Liver (tissue), 9 donors: ENCODE results near the gene COBL. TPM values are rescaled to one million over a fixed set of nuclear protein-coding genes. Genes with fewer than 3 reads are reported as not detected.

Source experiments
- DNase-seq: peaks from one replicate; pipeline ENCODE4 v3.0.0-alpha.2; 2017; ENCODE audit warnings: low spot score
- H3K27ac ChIP-seq, 2 donors: one replicate each; pipeline ENCODE4 v1.7.0; 2013; ENCODE audit warnings: inconsistent platforms in 2 of 2, low read length in 2 of 2, control low read depth in 1 of 2, low read depth in 1 of 2, mild to moderate bottlenecking in 1 of 2
- H3K27me3 ChIP-seq, 4 donors: one replicate each; pipeline versions ENCODE4 v1.6.1 to v1.7.0; 2013; ENCODE audit warnings: low read length in 3 of 4, inconsistent platforms in 1 of 4, mild to moderate bottlenecking in 1 of 4, moderate library complexity in 1 of 4; ENCODE audit not compliant: control insufficient read depth in 4 of 4, insufficient read depth in 4 of 4
- H3K36me3 ChIP-seq, 4 donors: one replicate each; pipeline versions ENCODE4 v1.6.1 to v1.7.0; 2013; ENCODE audit warnings: low read length in 3 of 4, mild to moderate bottlenecking in 3 of 4, low read depth in 1 of 4, moderate library complexity in 1 of 4; ENCODE audit not compliant: control insufficient read depth in 4 of 4, insufficient read depth in 3 of 4
- H3K4me1 ChIP-seq, 4 donors: one replicate each; pipeline versions ENCODE4 v1.6.1 to v1.7.0; 2013; ENCODE audit warnings: low read length in 3 of 4, mild to moderate bottlenecking in 3 of 4, moderate library complexity in 1 of 4; ENCODE audit not compliant: control insufficient read depth in 4 of 4, insufficient read depth in 4 of 4
- H3K4me3 ChIP-seq, 3 donors: one replicate each; pipeline versions ENCODE4 v1.6.1 to v1.7.0; 2013; ENCODE audit warnings: low read length in 3 of 3, control low read depth in 1 of 3, low read depth in 1 of 3, mild to moderate bottlenecking in 1 of 3
- H3K9ac ChIP-seq, 2 donors: one replicate each; pipeline ENCODE4 v1.7.0; 2013; ENCODE audit warnings: low read length in 2 of 2, mild to moderate bottlenecking in 2 of 2, moderate library complexity in 2 of 2, control low read depth in 1 of 2, low read depth in 1 of 2
- H3K9me3 ChIP-seq, 4 donors: one replicate each; pipeline versions ENCODE4 v1.6.1 to v1.7.0; 2013; ENCODE audit warnings: low read length in 3 of 4; ENCODE audit not compliant: control insufficient read depth in 4 of 4
- CTCF ChIP-seq: fragments of 150-350 bp; IDR thresholded peaks from 2 replicates; pipeline ENCODE4 v1.5.1; 2017; ENCODE audit warnings: improper control_type of control experiment, low read depth, low read length; ENCODE audit not compliant: missing input control
- EGR1 ChIP-seq, 2 donors: IDR thresholded peaks; 2 replicates each; pipeline ENCODE4 v1.6.1; 2016 to 2018; ENCODE audit warnings: antibody characterized with exemption in 2 of 2, low read depth in 2 of 2
- FOXA1 ChIP-seq: IDR thresholded peaks from 2 replicates; pipeline ENCODE4 v1.6.1; 2016; ENCODE audit warnings: antibody characterized with exemption
- FOXA2 ChIP-seq: IDR thresholded peaks from 2 replicates; pipeline ENCODE4 v1.6.1; 2016; ENCODE audit warnings: antibody characterized with exemption
- GABPA ChIP-seq, 2 donors: IDR thresholded peaks in 1 of 2; conservative IDR thresholded peaks in 1 of 2; 2 replicates each; pipeline ENCODE4 v1.6.1; 2016; ENCODE audit warnings: antibody characterized with exemption in 2 of 2, mild to moderate bottlenecking in 1 of 2, moderate library complexity in 1 of 2
- HNF4A ChIP-seq, 2 donors: conservative IDR thresholded peaks; 2 replicates each; pipeline ENCODE4 v1.6.1; 2016; ENCODE audit warnings: antibody characterized with exemption in 2 of 2, mild to moderate bottlenecking in 2 of 2
- HNF4G ChIP-seq: IDR thresholded peaks from 2 replicates; pipeline ENCODE4 v1.6.1; 2016; ENCODE audit warnings: antibody characterized with exemption
- JUND ChIP-seq, 2 donors: IDR thresholded peaks; 2 replicates each; pipeline ENCODE4 v1.6.1; 2016; ENCODE audit warnings: antibody characterized with exemption in 2 of 2
- RXRA ChIP-seq, 2 donors: IDR thresholded peaks; 2 replicates each; pipeline ENCODE4 v1.6.1; 2017 to 2018; ENCODE audit warnings: antibody characterized with exemption in 2 of 2, mild to moderate bottlenecking in 1 of 2
- SP1 ChIP-seq: IDR thresholded peaks from 2 replicates; pipeline ENCODE4 v1.6.1; 2018; ENCODE audit warnings: antibody characterized with exemption, mild to moderate bottlenecking
- YY1 ChIP-seq: IDR thresholded peaks from 2 replicates; pipeline ENCODE4 v1.6.1; 2016; ENCODE audit warnings: antibody characterized with exemption, mild to moderate bottlenecking
- ZBTB33 ChIP-seq: IDR thresholded peaks from 2 replicates; pipeline ENCODE4 v1.6.1; 2016; ENCODE audit warnings: antibody characterized with exemption
- whole genome bisulfite sequencing: extraction: QIAGEN DNeasy Blood & Tissue Kit; methylation state at CpG from one replicate; pipeline ENCODE4 v1.1.7; 2013; 5-methylcytosine and 5-hydroxymethylcytosine counted together
- polyA plus RNA-seq, 2 donors: library from polyadenylated mRNA; stranded (reverse) in 1 of 2; unstranded in 1 of 2; fragments of 200-250 nt in 1 of 2; fragments of >200 nt in 1 of 2; fragmentation: Nextera tagmentation in 1 of 2; extraction: Ambion mirVana in 1 of 2; gene quantifications; one replicate each; pipeline versions ENCODE4 v1.2.1 to v1.2.3, GENCODE V29; 2013 to 2015
- total RNA-seq, 2 donors: library from RNA; depleted of rRNA; stranded (reverse); fragments of >200 nt; gene quantifications; one replicate each; pipeline ENCODE4 v1.2.3, GENCODE V29; 2014
- TF ChIP-seq, protein P1 (sequence below): IDR thresholded peaks from 2 replicates; pipeline ENCODE4 v1.6.1; 2016; ENCODE audit warnings: antibody characterized with exemption
- TF ChIP-seq, protein P2 (sequence below): IDR thresholded peaks from 2 replicates; pipeline ENCODE4 v1.6.1; 2016; ENCODE audit warnings: antibody characterized with exemption, mild to moderate bottlenecking
- donor health status: healthy.
- donor health status: healthy.
- donor health status: healthy.
- donor health status: healthy.
- donor health status: healthy.

COBL gene
- total and polyA plus RNA-seq, 4 donors, result 5.8 to 18.7 (median 10.7) TPM

DNA sequence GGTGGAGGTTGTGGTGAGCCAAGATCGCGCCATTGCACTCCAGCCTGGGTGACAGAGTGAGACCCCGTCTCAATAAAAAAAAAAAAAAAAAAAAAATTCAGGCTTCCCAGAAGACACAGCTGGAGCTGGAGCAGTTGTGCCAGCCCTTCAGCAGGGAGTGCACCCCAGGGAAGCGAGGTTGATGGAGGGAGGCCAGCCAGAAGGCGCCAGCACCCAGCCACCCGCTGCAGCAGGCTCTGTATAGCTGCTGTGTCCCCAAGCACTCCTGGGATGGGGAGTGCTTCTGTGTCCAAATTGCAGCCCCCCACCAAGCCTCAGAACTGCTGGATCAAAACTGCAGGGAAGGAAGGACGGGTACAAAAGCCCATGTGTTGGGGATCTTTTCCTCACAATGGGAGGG is 47.8 kb downstream of the COBL start:
- 93% methylated on average over 7 of the region's 7 CpGs for WGBS

GRCh38 chr7:51267169-51267568 is 49.4 kb downstream of the COBL start:
- no peak for TF ChIP-seq ZBTB33
- TF ChIP-seq, protein P1, sequence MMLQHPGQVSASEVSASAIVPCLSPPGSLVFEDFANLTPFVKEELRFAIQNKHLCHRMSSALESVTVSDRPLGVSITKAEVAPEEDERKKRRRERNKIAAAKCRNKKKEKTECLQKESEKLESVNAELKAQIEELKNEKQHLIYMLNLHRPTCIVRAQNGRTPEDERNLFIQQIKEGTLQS, result no peak
- TF ChIP-seq RXRA (IDR thresholded peaks at IDR 0.05), result no peak
- no peak for TF ChIP-seq YY1
- TF ChIP-seq FOXA1, result no peak
- no peak for TF ChIP-seq JUND (IDR thresholded peaks at IDR 0.05)
- TF ChIP-seq HNF4G, result no peak
- no peak for TF ChIP-seq GABPA (IDR thresholded peaks at IDR 0.05 in 1 of 2, conservative IDR thresholded peaks at IDR 0.05 in 1 of 2)
- TF ChIP-seq CTCF, result no peak
- TF ChIP-seq FOXA2, result no peak
- TF ChIP-seq, protein P2, sequence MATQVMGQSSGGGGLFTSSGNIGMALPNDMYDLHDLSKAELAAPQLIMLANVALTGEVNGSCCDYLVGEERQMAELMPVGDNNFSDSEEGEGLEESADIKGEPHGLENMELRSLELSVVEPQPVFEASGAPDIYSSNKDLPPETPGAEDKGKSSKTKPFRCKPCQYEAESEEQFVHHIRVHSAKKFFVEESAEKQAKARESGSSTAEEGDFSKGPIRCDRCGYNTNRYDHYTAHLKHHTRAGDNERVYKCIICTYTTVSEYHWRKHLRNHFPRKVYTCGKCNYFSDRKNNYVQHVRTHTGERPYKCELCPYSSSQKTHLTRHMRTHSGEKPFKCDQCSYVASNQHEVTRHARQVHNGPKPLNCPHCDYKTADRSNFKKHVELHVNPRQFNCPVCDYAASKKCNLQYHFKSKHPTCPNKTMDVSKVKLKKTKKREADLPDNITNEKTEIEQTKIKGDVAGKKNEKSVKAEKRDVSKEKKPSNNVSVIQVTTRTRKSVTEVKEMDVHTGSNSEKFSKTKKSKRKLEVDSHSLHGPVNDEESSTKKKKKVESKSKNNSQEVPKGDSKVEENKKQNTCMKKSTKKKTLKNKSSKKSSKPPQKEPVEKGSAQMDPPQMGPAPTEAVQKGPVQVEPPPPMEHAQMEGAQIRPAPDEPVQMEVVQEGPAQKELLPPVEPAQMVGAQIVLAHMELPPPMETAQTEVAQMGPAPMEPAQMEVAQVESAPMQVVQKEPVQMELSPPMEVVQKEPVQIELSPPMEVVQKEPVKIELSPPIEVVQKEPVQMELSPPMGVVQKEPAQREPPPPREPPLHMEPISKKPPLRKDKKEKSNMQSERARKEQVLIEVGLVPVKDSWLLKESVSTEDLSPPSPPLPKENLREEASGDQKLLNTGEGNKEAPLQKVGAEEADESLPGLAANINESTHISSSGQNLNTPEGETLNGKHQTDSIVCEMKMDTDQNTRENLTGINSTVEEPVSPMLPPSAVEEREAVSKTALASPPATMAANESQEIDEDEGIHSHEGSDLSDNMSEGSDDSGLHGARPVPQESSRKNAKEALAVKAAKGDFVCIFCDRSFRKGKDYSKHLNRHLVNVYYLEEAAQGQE, result no peak
- TF ChIP-seq HNF4A (conservative IDR thresholded peaks at IDR 0.05), result no peak
- TF ChIP-seq SP1, result no peak
- no peak for TF ChIP-seq EGR1 (IDR thresholded peaks at IDR 0.05; ENCODE audit: low read depth in 2 of 2)
- WGBS, result 88% methylated on average over 2 of the region's 2 CpGs

More for the DNA sequence above, 47.8 kb downstream of the COBL start:
- H3K36me3 ChIP-seq, result no peaks in the 10 kb centered on the region
- H3K9me3 ChIP-seq, result no peaks in the 10 kb centered on the region
- peaks cover 5 to 32% (median 24%) of the 10 kb centered on the region in 4 donors for H3K4me1 ChIP-seq
- H3K27me3 ChIP-seq, result no peaks in the 10 kb centered on the region
- H3K9ac ChIP-seq, result no peak overlapping the region
- TF ChIP-seq, protein P1, result no peak
- no peak overlapping the region for H3K4me3 ChIP-seq
- no peak overlapping the region for H3K27ac ChIP-seq
- DNase-seq, result no peak

More at GRCh38 chr7:51267169-51267568, 49.4 kb downstream of the COBL start:
- no peaks in the 10 kb centered on the region for H3K27me3 ChIP-seq
- H3K9me3 ChIP-seq, result no peaks in the 10 kb centered on the region
- DNase-seq, result no peak
- peaks cover 12 to 47% (median 38%) of the 10 kb centered on the region in 4 donors for H3K4me1 ChIP-seq
- H3K27ac ChIP-seq, result no peak overlapping the region
- H3K4me3 ChIP-seq, result no peak overlapping the region
- H3K36me3 ChIP-seq, result no peaks in the 10 kb centered on the region
- no peak overlapping the region for H3K9ac ChIP-seq
